ENCODE data around the gene TMX2. TPM values are rescaled to one million over a fixed set of nuclear protein-coding genes. Genes with fewer than 3 reads are reported as not detected.

The TMX2 gene
- polyA plus RNA-seq, 1 donor (not counting 4 experiments of a cell fraction or from before 2014, with no cell fraction given): 92.8 TPM

- TF ChIP-seq EZH2 (IDR thresholded peaks at IDR 0.05; ENCODE audit: low read length): no peak
- TF ChIP-seq CTCF (optimal IDR thresholded peaks at IDR 0.05 in 1 of 3, IDR thresholded peaks at IDR 0.05 in 1 of 3, conservative IDR thresholded peaks at IDR 0.05 in 1 of 3; ENCODE audit: extremely low read depth in 1 of 3, insufficient read depth in 2 of 3, low read length in 3 of 3): peak in 2 of 3 experiments; percentile 46 to 48
- Histone ChIP-seq H4K20me1 (ENCODE audit: control insufficient read depth, extremely low read depth, insufficient read depth, low read length) (no peaks in the 10 kb centered on the region), H3K4me1 (ENCODE audit: control insufficient read depth, extremely low read depth, insufficient read depth, low read length) (peaks cover 19% of the 10 kb centered on the region), H3K9ac (ENCODE audit: control insufficient read depth, extremely low read depth, insufficient read depth, low read length) (peak within 1 kb of the TSS; percentile 98), H3K27ac (ENCODE audit: control insufficient read depth, insufficient read depth, low read length) (peak within 1 kb of the TSS; percentile 99), H3K4me3 (ENCODE audit: control insufficient read depth in 2 of 3, extremely low read depth in 1 of 3, insufficient read depth in 2 of 3, low read depth in 1 of 3, low read length in 3 of 3) (peak within 1 kb of the TSS; percentile 96 to 98 (median 98)), H3K79me2 (ENCODE audit: control insufficient read depth, insufficient read depth, low read length) (peaks cover 46% of the 10 kb centered on the region), H3K27me3 (ENCODE audit: control insufficient read depth, extremely low read depth, insufficient read depth, low read length) (no peaks in the 10 kb centered on the region), H3K9me3 (ENCODE audit: control insufficient read depth, low read depth, low read length) (no peaks in the 10 kb centered on the region), H2AFZ (ENCODE audit: control insufficient read depth, low read length) (peak within 1 kb of the TSS; percentile 91), H3K9me1 (ENCODE audit: control insufficient read depth, extremely low read depth, insufficient read depth, low read length) (no peaks in the 10 kb centered on the region), H3K4me2 (ENCODE audit: control insufficient read depth, extremely low read depth, insufficient read depth, low read depth, low read length) (peak within 1 kb of the TSS; percentile 99), H3K36me3 (ENCODE audit: control insufficient read depth in 2 of 2, extremely low read depth in 1 of 2, insufficient read depth in 2 of 2, low read length in 2 of 2) (peaks cover 3 to 9% of the 10 kb centered on the region in 2 experiments)
- dilution Hi-C loops (cut with MboI; ENCODE audit: extremely low pct_ligation_motif_present, low sequenced_read_pairs): no loop called here
- peak; percentile 94 for DNase-seq (ENCODE audit: low read depth, low spot score)
- FAIRE-seq: peak; percentile 46
These were observed 44.5 kb upstream of the TMX2 start, which contains the start of gene ZDHHC5 for GRCh38 chr11:57667736-57668433. TSS of gene ZDHHC5 (plus strand) at chr11:57668114. CDS start at chr11:57673091, 4,977 bp downstream.

- Histone ChIP-seq H2AFZ (ENCODE audit: control insufficient read depth, low read length) (peak overlapping the region; percentile 84), H3K27ac (ENCODE audit: control insufficient read depth, insufficient read depth, low read length) (peak overlapping the region; percentile 99), H3K4me1 (ENCODE audit: control insufficient read depth, extremely low read depth, insufficient read depth, low read length) (peaks cover 19% of the 10 kb centered on the region), H3K9me3 (ENCODE audit: control insufficient read depth, low read depth, low read length) (no peaks in the 10 kb centered on the region), H3K4me2 (ENCODE audit: control insufficient read depth, extremely low read depth, insufficient read depth, low read depth, low read length) (peak overlapping the region; percentile 86), H3K4me3 (ENCODE audit: control insufficient read depth in 2 of 3, extremely low read depth in 1 of 3, insufficient read depth in 2 of 3, low read depth in 1 of 3, low read length in 3 of 3) (peak overlapping the region; percentile 96 to 98 (median 98)), H3K9me1 (ENCODE audit: control insufficient read depth, extremely low read depth, insufficient read depth, low read length) (no peaks in the 10 kb centered on the region), H3K27me3 (ENCODE audit: control insufficient read depth, extremely low read depth, insufficient read depth, low read length) (no peaks in the 10 kb centered on the region), H3K36me3 (ENCODE audit: control insufficient read depth in 2 of 2, extremely low read depth in 1 of 2, insufficient read depth in 2 of 2, low read length in 2 of 2) (peaks cover 7 to 14% of the 10 kb centered on the region in 2 experiments), H3K79me2 (ENCODE audit: control insufficient read depth, insufficient read depth, low read length) (peaks cover 51% of the 10 kb centered on the region), H4K20me1 (ENCODE audit: control insufficient read depth, extremely low read depth, insufficient read depth, low read length) (no peaks in the 10 kb centered on the region), H3K9ac (ENCODE audit: control insufficient read depth, extremely low read depth, insufficient read depth, low read length) (peak overlapping the region; percentile 98)
- dilution Hi-C loops (cut with MboI; ENCODE audit: extremely low pct_ligation_motif_present, low sequenced_read_pairs): no loop called here
- TF ChIP-seq EZH2 (IDR thresholded peaks at IDR 0.05; ENCODE audit: low read length): no peak
- no peak for TF ChIP-seq CTCF (optimal IDR thresholded peaks at IDR 0.05 in 1 of 3, IDR thresholded peaks at IDR 0.05 in 1 of 3, conservative IDR thresholded peaks at IDR 0.05 in 1 of 3; ENCODE audit: extremely low read depth in 1 of 3, insufficient read depth in 2 of 3, low read length in 3 of 3)
- no peak for DNase-seq (ENCODE audit: low read depth, low spot score)
- FAIRE-seq: no peak
These were observed 44.0 kb upstream of the TMX2 start for GRCh38 chr11:57668434-57668782.

Measured in keratinocyte (primary cell).